BJ (cell line): Measurements from ENCODE around the gene CEP78. TPM values are rescaled to one million over a fixed set of nuclear protein-coding genes. Genes with fewer than 3 reads are reported as not detected.

Experiments
- CTCF ChIA-PET: fragments of 350-600 bp; formaldehyde crosslinking; extraction: SDS; loops from one replicate; lab custom pipeline; 2021; ENCODE audit warnings: antibody characterized with exemption, inconsistent platforms; lab: Yijun Ruan, JAX
- POLR2A ChIA-PET: fragments of 300-600 bp; sonication (Branson Sonifier 250); formaldehyde crosslinking; extraction: SDS; loops from one replicate; lab custom pipeline; 2021; ENCODE audit warnings: antibody characterized with exemption; lab: Charles Lee
- DNase-seq: peaks from one replicate; pipeline ENCODE4 v3.0.0-alpha.2; 2011; ENCODE audit warnings: low read depth
- H3K27me3 ChIP-seq: 2 replicates; pipeline ENCODE4 v1.6.0; 2011; ENCODE audit warnings: low read length; ENCODE audit not compliant: control insufficient read depth, insufficient read depth
- H3K36me3 ChIP-seq: 2 replicates; pipeline ENCODE4 v1.5.1; 2011; ENCODE audit warnings: low read length; ENCODE audit not compliant: control insufficient read depth, insufficient read depth
- H3K4me3 ChIP-seq: 2 replicates; pipeline ENCODE4 v1.5.1; 2011; ENCODE audit warnings: low read depth, mild to moderate bottlenecking, control low read depth, low read length
- polyA plus RNA-seq: library from polyadenylated mRNA; depleted of rRNA; stranded (reverse); fragments of >200 nt; gene quantifications from 2 replicates; pipeline ENCODE4 v1.2.3, GENCODE V29; 2011
- TF ChIP-seq, protein P1 (sequence below): IDR thresholded peaks from 2 replicates; pipeline ENCODE4 v1.5.1; 2011; ENCODE audit warnings: low read depth, mild to moderate bottlenecking, control low read depth, inconsistent platforms, low read length, moderate library complexity; ENCODE audit not compliant: insufficient read depth

CEP78 gene
- polyA plus RNA-seq, 1 experiment, result 4.5 TPM

DNA sequence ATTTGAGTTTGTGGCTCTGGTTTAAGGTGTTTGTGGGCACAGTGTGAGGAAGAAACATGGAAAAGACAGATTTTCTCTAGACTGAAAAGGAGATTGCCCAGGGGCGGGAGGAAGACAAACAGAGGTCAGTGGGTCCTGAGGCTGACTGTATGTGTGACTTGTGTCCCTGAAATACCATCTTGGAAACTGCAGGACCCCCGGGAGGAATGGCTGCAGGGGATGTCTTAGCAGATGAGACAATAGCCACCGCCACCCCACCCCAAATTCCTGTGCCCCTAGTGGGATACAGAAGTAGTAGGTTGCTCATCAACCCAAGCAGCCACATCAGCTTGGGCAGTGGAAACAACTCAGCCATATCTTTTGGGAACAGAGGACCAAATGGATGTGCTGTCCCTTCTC, 59.3 kb downstream of the CEP78 start:
- Histone ChIP-seq H3K36me3 (no peaks in the 10 kb centered on the region), H3K27me3 (no peaks in the 10 kb centered on the region), H3K4me3 (no peak overlapping the region)
- no peak for DNase-seq
- TF ChIP-seq, protein P1, sequence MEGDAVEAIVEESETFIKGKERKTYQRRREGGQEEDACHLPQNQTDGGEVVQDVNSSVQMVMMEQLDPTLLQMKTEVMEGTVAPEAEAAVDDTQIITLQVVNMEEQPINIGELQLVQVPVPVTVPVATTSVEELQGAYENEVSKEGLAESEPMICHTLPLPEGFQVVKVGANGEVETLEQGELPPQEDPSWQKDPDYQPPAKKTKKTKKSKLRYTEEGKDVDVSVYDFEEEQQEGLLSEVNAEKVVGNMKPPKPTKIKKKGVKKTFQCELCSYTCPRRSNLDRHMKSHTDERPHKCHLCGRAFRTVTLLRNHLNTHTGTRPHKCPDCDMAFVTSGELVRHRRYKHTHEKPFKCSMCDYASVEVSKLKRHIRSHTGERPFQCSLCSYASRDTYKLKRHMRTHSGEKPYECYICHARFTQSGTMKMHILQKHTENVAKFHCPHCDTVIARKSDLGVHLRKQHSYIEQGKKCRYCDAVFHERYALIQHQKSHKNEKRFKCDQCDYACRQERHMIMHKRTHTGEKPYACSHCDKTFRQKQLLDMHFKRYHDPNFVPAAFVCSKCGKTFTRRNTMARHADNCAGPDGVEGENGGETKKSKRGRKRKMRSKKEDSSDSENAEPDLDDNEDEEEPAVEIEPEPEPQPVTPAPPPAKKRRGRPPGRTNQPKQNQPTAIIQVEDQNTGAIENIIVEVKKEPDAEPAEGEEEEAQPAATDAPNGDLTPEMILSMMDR, result no peak
- ChIA-PET CTCF (interaction anchor here (2.3 kb wide), 1 partner anchor 10 kb away, joined by 8 read pairs; no protein-coding TSS in a partner anchor), POLR2A (no interaction called here)

DNA sequence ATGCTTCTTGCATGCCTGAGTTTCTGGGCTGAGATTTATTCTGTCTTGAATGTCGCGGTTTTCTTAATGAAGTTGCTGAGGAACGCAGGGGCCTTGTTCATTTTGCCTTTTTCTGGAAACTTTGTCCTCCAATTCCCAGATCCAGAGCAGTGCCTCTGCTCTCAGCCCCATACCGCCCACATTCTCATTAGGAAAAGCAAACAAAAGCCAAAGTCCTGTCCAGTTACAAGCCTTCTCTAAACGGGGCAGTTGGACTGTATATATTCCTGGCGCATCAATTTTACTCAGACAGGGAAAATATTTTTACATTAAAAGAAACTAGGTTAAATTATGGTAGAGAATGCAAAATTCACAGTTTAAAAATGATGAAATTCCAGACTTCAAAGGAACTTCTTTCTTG, 59.9 kb downstream of the CEP78 start:
- TF ChIP-seq, protein P1, result no peak
- Histone ChIP-seq H3K4me3 (no peak overlapping the region; the same call in 1 of the 2 replicates), H3K36me3 (no peaks in the 10 kb centered on the region), H3K27me3 (no peaks in the 10 kb centered on the region)
- DNase-seq, result no peak
- ChIA-PET CTCF (interaction anchor here (1.3 to 2.3 kb wide), 3 partner anchors 11 to 22 kb away, joined by 3 to 8 read pairs (median 3); no protein-coding TSS in a partner anchor), POLR2A (no interaction called here)

DNA sequence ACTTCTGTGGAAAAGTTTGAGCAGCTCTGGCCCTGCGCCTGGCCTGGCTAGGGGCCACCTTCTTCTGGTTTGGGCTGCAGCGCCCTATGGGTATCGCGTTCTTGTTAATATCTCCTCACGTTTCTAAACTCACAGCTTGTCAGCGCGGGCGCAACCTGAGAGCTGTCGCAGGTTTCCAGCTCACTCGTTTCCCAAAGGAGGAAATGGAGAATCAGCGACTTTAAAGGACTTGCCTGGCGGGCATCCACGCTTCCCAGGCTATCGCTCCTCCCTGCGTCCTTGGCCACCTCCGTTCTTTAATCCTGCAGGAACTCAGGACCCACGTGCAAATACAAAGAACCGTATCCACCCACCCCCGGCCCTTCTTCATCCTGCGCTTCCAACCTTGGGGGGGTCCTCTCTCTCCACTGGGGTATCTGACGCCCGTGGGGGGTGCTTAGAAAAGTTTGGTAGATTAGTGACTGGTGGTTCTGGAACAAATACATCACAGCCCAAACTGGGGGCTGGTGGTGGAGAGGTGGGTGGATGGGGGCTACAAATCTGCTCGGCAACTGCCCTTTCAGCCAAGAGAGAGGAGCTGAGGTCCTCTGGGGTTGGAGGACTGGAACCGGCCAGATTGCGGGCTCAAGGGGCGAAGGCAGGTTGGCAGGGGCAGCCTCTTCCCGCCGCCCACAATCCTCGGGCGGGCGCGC, 60.5 kb downstream of the CEP78 start:
- no peaks in the 10 kb centered on the region for H3K27me3 ChIP-seq
- H3K36me3 ChIP-seq, result no peaks in the 10 kb centered on the region
- ChIA-PET POLR2A (interaction anchor here (0.5 to 1.0 kb wide), 5 partner anchors 18 to 1275 kb away, joined by 3 to 8 read pairs (median 4); partner anchors contain the start of gene TLE4), CTCF (interaction anchor here (0.6 to 2.3 kb wide), 6 partner anchors 11 to 47 kb away, joined by 3 to 8 read pairs (median 4); no protein-coding TSS in a partner anchor)
- H3K4me3 ChIP-seq, result peak overlapping the region; percentile 96
- DNase-seq, result no peak
- TF ChIP-seq, protein P1, result no peak

DNA sequence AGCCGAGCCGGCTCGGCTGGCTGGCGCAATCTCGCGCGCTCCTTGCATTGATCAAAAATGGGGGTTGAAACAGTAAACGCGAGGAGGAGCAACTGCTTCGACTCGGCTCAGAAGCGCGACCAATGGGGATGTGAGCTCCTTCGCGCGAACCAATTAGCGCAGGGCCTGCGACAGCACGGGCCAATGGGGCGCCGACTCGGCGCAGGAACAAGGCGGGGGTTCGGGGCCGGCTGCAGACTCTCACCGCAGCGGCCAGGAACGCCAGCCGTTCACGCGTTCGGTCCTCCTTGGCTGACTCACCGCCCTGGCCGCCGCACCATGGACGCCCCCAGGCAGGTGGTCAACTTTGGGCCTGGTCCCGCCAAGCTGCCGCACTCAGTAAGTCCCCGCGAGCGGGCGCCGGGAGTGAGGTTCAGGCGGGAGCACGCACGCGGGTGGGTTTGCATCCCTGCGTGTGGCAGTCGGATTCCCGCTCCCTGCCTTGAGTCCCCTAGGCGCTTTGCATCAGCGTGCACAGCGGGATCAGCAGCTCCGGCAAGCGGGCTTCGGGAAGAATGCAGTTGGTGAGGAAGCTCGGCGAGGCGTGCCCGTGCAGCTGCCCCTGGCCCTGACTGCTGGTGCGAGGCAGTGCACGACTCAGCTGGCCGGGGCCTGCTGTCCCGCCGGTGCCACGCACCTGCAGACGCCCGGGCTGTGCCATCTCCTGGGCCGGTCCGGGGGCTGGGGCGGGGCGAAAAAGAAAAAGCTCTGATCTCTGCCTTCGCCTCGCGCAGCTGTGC, 61.2 kb downstream of the CEP78 start, which contains the start of gene PSAT1:
Gene PSAT1, plus strand, starts transcription at position 233 of the 779 bp plus-strand sequence. Its CDS starts 86 bp downstream, at position 319.
- no peaks in the 10 kb centered on the region for H3K27me3 ChIP-seq
- DNase-seq, result peak; percentile 87
- CTCF ChIA-PET, result interaction anchor here (0.6 to 2.3 kb wide), 7 partner anchors 12 to 72 kb away, joined by 3 to 8 read pairs (median 3); no protein-coding TSS in a partner anchor
- POLR2A ChIA-PET, result interaction anchor here (0.5 to 1.0 kb wide), 6 partner anchors 14 to 1274 kb away, joined by 3 to 8 read pairs (median 4); partner anchors contain the start of gene TLE4
- TF ChIP-seq, protein P1, result peak; percentile 6; the same call in 1 of the 2 replicates
- H3K4me3 ChIP-seq, result peak within 1 kb of the TSS; percentile 96
- no peaks in the 10 kb centered on the region for H3K36me3 ChIP-seq

DNA sequence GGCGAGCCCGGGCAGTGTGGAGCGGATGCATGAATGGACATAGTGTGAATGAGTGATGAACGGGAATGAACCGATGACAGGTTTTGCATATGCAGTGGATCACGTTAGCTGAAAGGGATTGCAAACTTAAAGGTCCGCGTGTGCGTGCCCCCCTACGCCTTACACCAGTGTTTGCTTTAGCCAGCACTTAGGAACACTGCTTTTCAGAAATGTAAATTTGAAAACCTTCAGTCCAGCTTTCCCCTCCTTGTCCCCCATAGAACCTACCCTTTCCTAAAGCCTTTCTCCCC, 61.7 kb downstream of the CEP78 start:
- Histone ChIP-seq H3K27me3 (no peaks in the 10 kb centered on the region), H3K4me3 (peak overlapping the region; percentile 96), H3K36me3 (peaks cover 2% of the 10 kb centered on the region)
- ChIA-PET CTCF (interaction anchor here (1.2 to 2.1 kb wide), 3 partner anchors 12 to 72 kb away, joined by 3 to 8 read pairs (median 5); no protein-coding TSS in a partner anchor), POLR2A (no interaction called here)
- TF ChIP-seq, protein P1, result no peak
- no peak for DNase-seq
